Measurements from ENCODE around the gene COG4. TPM values are rescaled to one million over a fixed set of nuclear protein-coding genes. Genes with fewer than 3 reads are reported as not detected.

The COG4 gene
- total RNA-seq, 1 experiment from 2014 or later, result 54.2 TPM

- Histone ChIP-seq H3K9me2 (ENCODE audit: insufficient read depth) (no peaks in the 10 kb centered on the region), H3K27ac (ENCODE audit: low read depth, low read length) (no peak overlapping the region), H2AFZ (ENCODE audit: low read depth, low read length, poor library complexity, severe bottlenecking) (no peak overlapping the region), H3K27me3 (ENCODE audit: insufficient read depth, low read length) (no peaks in the 10 kb centered on the region), H4K20me1 (ENCODE audit: insufficient read depth) (peaks cover 26% of the 10 kb centered on the region; the same call in 1 of the 2 replicates), H3K4me1 (ENCODE audit: control insufficient read depth in 1 of 2, insufficient read depth in 2 of 2, low read length in 2 of 2) (no peaks in the 10 kb centered on the region), H3K36me3 (ENCODE audit: control insufficient read depth in 1 of 2, insufficient read depth in 2 of 2, low read length in 2 of 2) (peaks cover 83 to 89% of the 10 kb centered on the region in 2 experiments), H3K9me3 (ENCODE audit: control insufficient read depth in 1 of 2, insufficient read depth in 1 of 2, low read depth in 1 of 2, low read length in 2 of 2) (no peaks in the 10 kb centered on the region), H3K79me2 (ENCODE audit: insufficient read depth, low read length) (peaks cover 92% of the 10 kb centered on the region), H3K4me3 (replicated peaks in 1 of 2; ENCODE audit: low read depth in 1 of 2, low read length in 2 of 2) (no peak overlapping the region), H3K9ac (ENCODE audit: low read length) (no peak overlapping the region), H3K4me2 (ENCODE audit: low read length) (no peak overlapping the region)
- intact Hi-C loops (cut with micrococcal nuclease), result no loop called here
- ChIA-PET CTCF (no interaction called here), POLR2A (no interaction called here), RAD21 (ENCODE audit: low non-redundant PET in 1 of 2, low total read pairs in 2 of 2, uncharacterized antibody in 2 of 2, unreplicated experiment in 2 of 2) (interaction anchor here in 1 of 2 experiments (0.6 kb wide), 1 partner anchor 191 kb away, joined by 3 read pairs; no protein-coding TSS in a partner anchor)
- ATAC-seq, result no peak
- no TSS peak for BruUV-seq (replicated peaks)
- no peak for DNase-seq (ENCODE audit: low read depth, low spot score)
- TF ChIP-seq ZNF274 (IDR thresholded peaks at IDR 0.05; ENCODE audit: low read depth, low read length) (no peak), POLR2AphosphoS5 (IDR thresholded peaks at IDR 0.05; ENCODE audit: low read depth, low read length) (no peak), FOSL1 (IDR thresholded peaks at IDR 0.05; ENCODE audit: low read depth) (no peak), POLR2A (IDR thresholded peaks at IDR 0.05; ENCODE audit: borderline replicate concordance, extremely low read depth, insufficient read depth, insufficient read length) (no peak), RAD21 (IDR thresholded peaks at IDR 0.05; ENCODE audit: low read depth) (no peak), ZBTB33 (IDR thresholded peaks at IDR 0.05; ENCODE audit: extremely low read depth, insufficient replicate concordance, low read length) (no peak), ATF3 (IDR thresholded peaks at IDR 0.05) (no peak), MAX (IDR thresholded peaks at IDR 0.05) (no peak), CEBPB (IDR thresholded peaks at IDR 0.05; ENCODE audit: low read depth) (no peak)
These were observed 41.7 kb upstream of the COG4 start for GRCh38 chr16:70565053-70565452.
